Fibroblast of peridontal ligament (primary cell): ENCODE measurements around the gene UBE2L5.
"Not testable (repeated sequence)": the region's sequence is repeated elsewhere in the genome, so short reads cannot be mapped to it uniquely, and the experiment has no call there.

Experiments used
- DNase-seq: peaks from one replicate; pipeline ENCODE4 v3.0.0-alpha.2; 2010; ENCODE audit errors: extremely low read depth

The UBE2L5 gene

DNA sequence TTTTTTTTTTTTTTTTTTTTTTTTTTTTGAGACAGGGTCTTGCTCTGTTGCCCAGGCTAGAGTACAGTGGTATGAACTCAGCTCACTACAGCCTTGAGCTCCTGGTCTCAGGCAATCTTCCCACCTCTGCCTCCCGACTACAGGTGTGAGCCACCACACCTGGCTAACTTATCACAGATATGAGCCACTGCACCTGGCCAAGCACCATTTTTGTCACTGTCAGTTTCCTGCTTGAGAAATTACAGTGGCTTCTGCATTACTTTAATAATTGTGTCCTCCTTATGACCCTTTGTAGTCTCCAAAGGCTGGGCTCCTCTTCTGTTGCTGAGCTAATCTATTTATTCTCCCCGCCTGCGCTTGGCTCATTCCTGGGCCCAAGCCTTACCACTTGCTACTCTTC, 16.0 kb downstream of the UBE2L5 start:
- no peak for DNase-seq

DNA sequence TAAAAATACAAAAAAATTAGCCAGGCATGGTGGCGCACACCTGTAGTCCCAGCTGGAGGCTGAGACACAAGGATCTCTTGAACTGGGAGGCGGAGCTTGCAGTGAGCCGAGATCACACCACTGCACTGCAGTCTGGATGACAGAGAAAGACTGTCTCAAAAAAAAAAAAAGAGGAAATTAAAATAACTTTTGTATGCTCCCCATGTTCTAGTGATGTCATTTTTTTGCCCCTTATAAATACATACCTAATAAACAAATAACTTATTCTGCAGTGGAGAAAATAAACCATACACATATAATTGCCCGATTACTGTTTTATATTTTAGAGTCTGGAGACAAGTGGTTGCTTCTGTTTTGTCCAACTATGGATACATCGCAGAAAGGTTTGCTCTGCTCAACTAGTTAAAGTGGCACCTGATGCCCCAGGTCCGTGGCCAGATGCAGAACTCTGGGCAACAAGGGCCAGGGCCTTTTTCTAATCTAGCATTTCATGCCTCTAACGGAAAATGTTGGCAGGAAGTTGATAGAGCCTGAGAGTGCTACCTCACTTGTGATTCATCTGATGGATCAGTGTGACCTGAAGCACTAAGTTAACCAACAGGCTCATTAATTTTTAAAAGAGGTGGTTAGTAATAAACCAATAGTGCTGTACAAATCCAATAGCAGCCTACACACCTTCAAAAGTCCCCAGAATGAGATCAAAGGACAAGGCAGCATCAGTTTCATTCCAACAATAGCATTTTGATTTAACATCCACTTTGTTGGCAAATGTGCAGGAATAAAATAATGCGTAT, 18.8 kb downstream of the UBE2L5 start:
- no peak for DNase-seq

DNA sequence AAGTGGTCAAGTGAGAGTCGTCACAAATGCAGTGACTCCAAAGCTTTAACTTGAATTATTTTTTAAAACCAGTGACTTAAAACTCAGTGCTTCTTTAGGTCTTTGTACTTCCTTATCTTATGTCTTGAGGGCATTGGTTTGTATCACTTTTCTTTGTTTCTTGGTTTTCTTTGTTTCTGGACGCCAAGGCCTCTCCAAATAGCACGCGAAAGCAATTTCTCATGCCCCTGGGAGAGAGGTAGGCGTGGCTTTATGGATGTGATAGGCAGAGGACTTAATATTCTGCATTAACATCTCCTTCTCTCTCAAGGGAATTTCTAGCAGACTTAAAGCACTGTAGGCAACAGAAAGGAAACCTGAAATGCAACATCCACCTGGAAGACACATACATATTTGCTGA, 20.6 kb downstream of the UBE2L5 start:
- no peak for DNase-seq

DNA sequence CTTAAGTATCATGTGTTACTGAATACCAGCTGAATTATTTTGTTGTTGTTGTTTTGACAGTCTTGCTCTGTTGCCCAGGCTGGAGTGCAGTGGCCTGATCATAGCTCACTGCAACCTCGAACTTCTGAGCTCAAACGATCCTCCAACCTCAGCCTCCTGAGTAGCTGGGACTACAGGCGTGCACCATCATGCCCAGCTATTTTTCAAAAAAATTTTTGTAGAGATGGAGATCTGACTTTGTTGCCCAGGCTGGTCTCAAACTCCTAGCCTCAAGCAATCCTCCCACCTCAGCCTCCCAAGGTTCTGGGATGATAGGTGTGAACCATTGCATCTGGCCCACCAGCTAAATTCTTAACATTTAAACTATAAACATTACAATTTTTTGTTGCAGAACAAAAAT, 21.2 kb downstream of the UBE2L5 start:
- not testable (repeated sequence) for DNase-seq

DNA sequence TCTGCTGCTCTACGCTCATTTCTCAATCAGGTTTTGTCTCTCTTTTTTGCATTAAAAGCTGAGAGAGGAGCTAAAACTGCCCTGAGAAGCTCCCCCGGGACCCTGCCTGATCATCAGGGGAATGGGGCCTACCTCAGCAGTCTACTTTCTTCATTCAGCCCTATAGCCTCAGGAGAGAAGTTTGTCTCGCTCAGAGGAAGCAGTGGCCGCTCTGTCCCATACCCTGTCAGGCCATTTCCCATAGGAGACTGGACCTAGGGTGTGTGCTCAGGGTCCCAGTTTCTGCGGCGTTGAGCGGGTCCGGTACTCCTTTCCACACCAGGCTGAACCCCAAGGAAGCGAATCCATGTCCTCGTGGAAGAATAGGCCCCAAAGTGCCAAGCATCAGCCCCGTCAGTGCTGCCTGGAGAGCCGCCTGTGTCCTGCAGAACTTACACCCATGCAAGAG, 21.7 kb downstream of the UBE2L5 start:
- no peak for DNase-seq

DNA sequence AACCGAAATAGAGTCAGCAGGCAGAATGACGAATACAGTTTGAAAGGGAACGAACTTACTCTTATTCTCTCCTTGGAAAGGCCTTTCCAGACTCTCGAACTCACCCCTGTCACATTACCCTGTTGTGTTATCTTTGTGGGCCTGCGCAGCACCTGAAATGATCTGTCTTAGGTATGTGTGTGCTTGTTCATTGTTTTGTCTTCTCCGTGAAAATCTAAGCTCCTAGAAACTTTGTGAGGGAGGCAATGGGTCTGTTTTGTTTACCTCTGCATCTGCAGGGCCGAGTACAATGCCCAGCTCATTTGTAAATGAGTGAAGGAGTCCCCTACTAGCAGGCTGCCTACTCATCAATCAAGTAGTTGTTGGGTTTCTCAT, 23.8 kb downstream of the UBE2L5 start:
- no peak for DNase-seq

DNA sequence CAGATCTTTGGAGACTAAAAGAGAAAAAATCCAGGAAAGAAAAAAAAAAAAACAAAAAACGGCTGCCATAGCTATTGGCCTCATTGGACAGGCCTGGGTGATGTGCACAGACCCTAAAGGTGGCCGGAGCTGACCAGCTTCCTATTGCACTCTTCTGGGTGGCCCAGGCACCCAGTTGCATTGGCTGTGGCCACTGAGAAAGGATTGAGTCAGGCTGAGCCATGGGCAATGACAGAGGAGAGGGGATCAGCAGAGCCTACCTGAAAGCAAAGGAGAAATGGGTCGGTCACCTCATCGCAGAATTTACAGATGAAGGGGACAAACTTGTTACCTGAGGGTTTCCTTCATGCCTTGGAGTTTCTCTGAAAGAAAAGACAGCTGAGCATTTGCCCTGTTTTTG, 26.1 kb downstream of the UBE2L5 start:
- no peak for DNase-seq

DNA sequence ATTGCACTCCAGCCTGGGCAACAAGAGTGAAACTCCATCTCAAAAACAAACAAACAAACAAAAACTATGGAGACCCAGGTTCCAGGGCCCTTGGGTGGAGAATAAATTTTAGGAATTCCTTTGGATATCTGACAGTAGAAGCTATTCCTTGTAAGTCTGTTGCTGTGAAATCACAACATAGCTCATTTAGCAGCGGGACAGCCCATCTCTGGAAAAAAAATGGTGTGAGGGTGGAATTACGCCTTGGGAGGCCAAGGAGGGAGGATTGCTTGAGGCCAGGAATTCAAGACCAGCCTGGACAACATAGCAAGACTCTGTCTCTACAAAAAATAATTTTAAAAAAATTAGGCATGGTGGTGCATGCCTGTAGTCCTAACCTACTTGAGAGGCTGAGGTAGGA, 27.8 kb downstream of the UBE2L5 start:
- DNase-seq: no peak

DNA sequence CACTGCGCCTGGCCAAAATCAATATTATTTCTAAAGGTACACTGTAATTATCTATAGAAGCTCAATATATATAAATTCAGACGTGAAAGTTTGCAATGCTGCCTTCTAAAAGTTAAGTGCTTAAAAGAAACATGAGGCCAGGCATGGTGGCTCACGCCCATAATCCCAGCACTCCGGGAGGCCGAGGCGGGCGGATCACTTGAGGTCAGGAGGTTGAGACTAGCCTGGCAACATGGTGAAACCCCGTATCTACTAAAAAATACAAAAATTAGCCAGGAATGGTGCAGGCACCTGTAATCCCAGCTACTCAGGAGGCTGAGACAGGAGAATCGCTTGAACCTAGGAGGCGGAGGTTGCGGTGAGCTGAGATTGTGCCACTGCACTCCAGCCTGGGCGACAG, 29.2 kb downstream of the UBE2L5 start:
- DNase-seq: not testable (repeated sequence)

DNA sequence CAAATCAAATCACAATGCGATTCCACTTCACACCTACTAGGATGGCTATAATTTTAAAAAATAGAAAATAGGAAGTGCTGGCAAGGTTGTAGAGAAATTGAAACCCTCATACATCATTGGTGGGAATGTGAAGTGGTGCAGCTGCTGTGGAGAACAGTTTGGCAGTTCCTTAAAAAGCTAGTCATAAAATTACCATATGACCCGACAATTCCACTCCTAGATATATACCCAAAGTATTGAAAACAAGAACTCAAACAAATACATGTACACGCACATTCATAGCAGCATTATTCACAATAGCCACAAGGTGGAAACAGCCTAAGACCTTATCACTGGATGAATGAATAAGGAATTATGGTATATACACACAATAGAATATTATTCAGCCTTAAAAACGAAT, 31.4 kb downstream of the UBE2L5 start:
- no peak for DNase-seq

DNA sequence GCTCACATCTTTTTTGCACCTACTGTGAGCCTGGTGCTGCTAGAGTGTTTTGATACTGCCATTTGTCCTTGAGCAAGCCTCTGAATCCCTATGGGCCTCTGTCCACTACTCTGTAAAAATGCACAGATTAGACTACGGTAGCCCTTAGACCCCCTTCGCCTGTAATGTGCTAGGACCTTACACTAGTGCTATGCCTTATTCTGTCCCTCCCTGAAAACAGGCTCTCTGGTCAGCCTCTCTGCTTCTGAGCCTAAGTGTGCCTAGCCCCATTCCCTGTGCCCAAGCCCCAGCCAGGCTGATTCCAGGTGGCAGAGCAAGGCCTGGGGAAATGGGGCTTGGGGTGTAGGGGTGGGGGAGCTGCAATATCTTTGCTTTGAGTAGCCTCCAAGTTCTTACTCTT, 32.7 kb downstream of the UBE2L5 start:
- DNase-seq: no peak

DNA sequence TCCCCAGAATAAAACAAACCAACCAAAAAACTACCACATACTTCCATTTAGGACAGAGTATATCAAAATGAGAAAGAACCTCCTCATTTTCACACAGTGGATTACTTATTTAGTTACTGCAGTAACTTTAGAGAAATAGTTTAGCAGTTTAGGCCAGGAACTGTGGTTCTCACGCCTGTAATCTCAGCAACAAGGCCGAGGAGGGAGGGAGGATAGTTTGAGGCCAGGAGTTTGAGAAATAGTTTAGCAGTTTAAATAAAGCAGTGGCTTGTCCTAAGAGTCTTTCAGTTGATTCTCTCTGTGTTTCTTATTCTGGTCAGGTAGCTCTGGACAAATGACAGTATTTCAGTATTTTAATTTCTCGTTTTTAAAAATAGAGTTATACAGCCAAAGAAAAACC, 34.0 kb downstream of the UBE2L5 start:
- no peak for DNase-seq

DNA sequence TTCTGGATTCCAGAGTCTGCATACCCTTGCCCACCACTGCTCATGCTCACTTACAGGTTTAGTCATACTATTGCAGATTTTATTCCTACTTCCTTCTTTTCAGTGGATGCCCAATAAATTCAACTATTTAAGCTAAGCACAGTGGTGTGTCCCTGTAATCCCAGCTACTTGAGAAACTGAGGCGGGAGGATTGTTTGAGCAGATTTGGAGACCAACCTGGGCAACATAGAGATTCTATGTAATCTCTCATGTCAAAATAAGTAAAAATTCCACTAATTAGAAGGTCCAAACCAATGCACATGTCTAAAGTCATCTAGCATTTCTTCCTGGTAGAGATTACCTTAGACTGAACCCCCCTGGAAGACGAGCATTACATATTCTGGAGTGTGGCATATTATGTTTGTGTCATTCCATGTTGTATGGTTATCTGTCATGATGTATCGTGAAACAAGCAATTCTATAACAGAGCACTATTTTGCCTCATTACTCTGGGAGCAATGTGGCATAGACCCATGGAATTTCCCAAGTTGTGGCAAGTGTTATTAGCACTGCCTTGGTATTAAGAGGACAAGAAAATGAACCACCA, 35.1 kb downstream of the UBE2L5 start:
- no peak for DNase-seq

DNA sequence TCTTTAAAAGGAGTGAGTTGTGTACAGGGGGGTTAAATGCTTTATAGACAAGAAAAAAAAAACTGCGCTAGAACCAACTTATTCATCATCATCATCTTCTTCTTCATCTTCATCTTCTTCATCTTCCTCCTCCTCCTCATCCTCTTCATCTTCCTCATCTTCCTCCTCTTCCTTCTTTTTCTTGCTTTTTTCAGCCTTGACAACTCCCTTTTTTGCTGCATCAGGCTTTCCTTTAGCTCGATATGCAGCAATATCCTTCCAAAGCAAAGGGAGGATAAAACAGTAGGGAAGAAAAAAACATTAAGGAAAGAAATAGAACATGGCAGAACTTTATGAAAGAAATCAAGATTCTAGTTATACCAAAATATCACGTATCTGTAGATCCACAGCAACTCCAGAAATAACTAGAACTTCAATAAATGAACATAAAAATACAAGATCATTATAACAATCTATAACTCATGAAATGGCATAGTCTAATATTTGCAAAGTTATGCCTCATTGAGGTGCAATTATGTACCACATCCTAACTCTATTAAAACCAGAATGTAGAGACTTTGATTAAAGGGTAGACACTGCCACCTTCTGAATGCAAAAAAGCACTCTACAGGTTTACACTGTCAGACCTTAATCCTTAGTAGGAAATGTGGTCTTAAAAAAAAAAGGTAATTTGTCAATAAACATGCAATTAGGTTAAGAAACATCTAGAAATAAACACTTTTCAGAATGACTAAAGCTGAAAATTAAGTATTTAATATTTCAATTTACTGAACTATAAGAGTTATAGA, 39.2 kb downstream of the UBE2L5 start:
- DNase-seq: peak; percentile 78

DNA sequence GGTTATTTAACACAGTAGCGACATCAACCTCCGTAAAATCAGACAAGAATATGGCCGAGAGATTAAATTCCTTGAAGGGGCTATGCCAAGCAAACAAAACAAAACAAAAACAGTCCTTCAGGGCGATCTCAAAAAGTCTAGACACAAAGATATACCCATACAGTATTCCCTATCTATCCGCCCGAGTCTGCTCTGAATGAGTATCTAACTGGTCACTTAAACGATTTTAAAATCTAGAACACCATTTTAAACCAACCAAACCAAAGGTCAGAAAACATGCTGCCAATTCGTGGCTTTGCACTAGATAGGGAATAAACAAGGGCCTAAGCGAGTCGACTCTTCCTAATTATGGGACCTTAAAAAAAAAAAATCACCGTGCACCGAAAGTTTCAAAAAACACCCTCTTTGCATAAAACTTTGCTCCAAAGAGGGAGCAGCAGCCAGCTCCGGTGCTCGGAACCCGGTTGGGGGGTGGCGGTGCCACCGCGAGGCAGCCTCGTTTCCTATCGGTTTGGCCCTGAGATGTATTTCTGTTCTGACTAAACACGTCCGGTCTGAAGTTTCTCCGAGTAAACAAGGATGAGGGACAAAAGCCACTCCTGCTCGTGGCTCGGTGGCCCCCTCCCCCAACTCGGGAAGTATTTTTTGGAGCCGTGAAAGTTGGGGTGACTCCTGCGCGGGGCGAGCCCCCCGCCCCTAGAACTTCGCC, 41.6 kb downstream of the UBE2L5 start:
- DNase-seq: peak; percentile 56

DNA sequence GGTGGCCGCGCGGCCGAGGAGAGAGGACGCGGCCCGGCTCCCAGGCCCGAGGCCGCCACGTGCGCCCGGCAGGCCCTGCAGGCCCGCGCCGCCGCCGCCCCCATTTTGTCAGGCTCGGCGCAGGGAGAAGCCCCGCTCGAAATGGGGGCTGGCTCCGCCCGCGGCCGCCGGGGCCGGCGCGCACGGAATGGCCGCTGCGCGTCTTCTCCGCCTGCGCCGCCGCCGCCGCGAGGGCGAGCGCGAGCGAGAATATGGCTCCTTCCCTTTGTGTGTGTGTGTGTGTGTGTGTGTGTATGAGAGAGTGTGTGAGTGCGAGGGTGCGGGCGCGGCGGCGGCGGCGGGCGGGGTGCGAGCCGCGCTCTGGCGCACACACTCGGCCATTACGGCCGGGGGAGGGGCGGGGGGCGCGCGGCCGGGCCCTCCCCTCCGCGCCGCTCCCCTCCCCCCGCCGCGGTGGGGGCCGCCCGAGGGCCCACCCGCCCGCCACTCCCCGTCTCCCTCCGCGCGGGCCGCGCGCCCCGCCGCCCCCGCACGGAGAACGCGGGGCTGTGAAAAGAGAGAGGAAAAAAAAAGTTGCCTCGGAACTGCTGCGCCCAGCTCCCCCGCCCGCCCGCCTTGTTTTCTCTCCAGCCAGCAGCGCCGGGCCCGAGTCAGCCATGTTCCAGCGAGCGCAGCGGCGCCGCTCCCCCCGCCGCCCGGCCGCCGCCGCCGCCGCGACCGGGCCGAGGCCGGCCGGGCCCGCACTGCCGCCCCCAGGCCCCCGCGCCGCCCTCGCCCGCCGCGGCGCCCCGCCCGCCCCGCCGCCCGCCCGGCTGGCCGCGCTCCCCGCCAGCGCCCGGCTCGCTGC, 42.4 kb downstream of the UBE2L5 start:
- peak; percentile 82 for DNase-seq

DNA sequence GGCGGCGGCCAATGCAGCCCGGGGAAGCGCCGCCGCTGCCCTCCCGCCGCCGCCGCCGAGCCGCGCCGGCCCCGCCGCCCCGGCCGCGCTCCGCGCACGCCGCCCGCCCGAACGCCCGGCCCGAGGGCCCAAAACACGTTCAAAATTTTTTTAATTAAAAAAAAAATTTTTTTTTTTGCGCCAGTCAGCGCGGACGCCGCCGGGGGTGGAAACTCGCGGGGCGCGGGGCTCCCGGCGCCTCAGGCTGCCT, 43.0 kb downstream of the UBE2L5 start:
- DNase-seq: no peak

DNA sequence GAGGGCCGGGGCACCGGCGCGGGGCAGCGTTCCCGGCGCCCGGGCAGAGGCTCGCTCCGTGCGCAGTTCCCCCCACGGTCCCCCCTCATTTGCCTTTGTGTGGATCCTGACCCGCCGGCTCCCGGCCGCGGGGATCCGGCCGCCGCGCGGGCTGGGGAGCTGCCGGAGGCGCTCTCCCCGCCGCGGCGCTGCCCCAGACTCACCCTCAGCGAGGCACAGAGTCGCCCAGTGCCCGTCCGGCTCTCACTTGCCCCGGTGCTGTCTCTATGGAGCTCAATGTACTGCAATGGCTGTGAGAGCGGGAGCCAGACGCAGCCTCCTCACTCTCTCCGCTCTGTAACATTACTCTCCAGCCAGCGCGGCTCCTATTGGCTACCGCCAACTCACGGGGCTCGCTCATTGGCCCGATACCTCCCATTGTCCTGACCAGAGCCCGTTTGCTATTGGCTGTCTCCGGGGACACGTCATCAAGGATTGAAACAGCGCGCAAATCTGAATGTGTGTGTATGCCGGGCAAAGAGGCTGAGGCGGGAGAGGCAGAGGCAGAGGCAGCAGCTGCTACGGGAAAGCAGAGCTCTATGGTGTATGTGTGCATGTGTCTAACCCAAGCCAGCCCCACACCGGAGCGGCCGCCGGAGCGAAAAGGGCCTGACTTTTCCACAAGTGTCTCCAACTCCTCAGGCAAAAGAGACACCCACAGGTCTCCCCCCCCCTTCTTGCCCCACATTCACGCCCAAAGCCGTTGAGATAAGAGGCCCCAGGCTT, 43.5 kb downstream of the UBE2L5 start, which contains the start of gene HMGB1:
HMGB1 (minus strand) TSS at position 344 of the 765 bp plus-strand sequence. CDS start 2,256 bp downstream, outside the sequence.
- peak; percentile 98 for DNase-seq

DNA sequence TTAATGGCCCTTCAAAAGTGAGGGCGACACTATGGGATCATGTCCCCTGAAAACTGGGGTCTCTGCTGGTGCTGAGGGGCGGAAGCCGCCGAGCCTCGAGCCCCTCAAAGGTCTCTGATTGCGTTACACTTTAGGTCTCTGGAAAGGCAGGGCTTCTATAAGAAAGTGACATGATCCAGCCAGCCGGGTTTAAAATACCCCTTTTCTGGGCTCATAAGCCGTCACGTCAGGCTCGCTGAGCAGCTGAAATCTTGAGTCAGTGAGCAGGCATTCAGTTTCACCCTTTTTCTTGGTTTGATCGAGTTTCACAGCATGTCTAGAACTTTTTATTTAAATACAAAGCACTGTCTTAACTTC, 44.0 kb downstream of the UBE2L5 start:
- DNase-seq: peak; percentile 36

DNA sequence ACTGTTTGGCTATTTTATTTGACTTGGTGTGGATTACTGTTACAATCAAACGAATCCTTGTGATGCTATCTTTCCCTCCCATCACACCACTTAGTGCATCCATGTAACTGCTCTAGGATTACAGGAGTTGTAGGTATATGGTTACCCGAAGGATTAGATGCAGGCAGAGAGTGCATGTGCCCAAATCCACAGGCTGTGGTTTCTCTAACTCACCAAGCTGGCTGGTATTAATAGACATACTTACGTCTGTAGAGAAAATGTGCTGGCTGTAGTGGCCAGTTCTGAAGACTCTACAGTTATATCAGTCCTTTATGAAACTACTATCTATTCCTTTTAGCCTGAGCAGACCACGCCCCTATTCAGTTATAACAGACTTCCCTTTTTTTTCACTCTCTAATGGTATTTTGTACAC, 44.6 kb downstream of the UBE2L5 start:
- DNase-seq: peak; percentile 32

DNA sequence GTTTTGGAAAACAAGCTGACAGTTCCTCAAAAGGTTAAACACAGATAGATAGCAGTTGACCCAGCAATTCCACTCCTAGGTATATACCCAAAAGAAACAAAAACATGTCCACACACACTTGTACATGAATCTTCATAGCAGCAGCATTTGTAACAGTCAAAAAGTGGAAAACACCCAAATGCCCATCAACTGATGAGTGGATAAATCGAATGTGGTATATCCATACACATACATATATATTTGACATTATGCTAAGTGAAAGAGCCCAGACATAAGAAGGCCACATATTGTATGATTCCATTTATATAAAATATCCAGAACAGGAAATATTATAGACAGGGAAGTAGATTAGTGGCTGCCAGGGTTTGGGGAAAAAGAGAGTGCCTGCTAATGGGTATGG, 51.4 kb downstream of the UBE2L5 start:
- no peak for DNase-seq
